ENCODE results near the gene CAPZA2.

GRCh38 chr7:116966601-116967000 is 104.2 kb downstream of the CAPZA2 start:
- TF ChIP-seq POLR2AphosphoS5 (IDR thresholded peaks at IDR 0.05; ENCODE audit: borderline replicate concordance, low read depth, low read length), result no peak
- no peak for TF ChIP-seq FOXP2 (optimal IDR thresholded peaks at IDR 0.05; ENCODE audit: control extremely low read depth, extremely low read length, insufficient read depth)
- TF ChIP-seq EZH2 (IDR thresholded peaks at IDR 0.05), result no peak
